ENCODE measurements around the gene STK11. TPM values are rescaled to one million over a fixed set of nuclear protein-coding genes. Genes with fewer than 3 reads are reported as not detected.

Gene STK11
- total RNA-seq, 1 donor, result 94.1 TPM

DNA sequence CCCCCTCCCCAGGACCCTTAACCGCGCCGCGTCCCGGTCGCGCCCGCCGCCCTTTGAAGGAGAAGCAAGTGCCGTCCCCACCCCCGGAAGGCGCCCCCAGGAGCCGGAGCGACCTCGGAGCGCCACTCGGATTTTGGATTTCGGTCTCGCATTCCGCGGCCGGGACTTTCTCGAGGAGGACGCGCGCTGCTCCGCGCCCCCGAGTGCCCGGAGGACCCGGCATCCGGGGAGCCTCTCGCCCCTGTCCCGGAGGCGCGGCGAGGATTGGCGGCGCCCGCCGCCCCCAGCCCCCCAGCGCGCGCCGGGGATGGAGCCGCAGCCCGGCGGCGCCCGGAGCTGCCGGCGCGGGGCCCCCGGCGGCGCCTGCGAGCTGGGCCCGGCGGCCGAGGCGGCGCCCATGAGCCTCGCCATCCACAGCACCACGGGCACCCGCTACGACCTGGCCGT, 44.4 kb downstream of the STK11 start:
- no peak for TF ChIP-seq CTCF (IDR thresholded peaks at IDR 0.05; ENCODE audit: insufficient read depth, low read depth, low read length)
- DNase-seq (ENCODE audit: low read depth), result no peak
- H3K4me3 ChIP-seq (ENCODE audit: low read depth, low read length), result peak overlapping the region; percentile 87

GRCh38 chr19:1250437-1251260, 45.1 kb downstream of the STK11 start:
- TF ChIP-seq CTCF (IDR thresholded peaks at IDR 0.05; ENCODE audit: insufficient read depth, low read depth, low read length), result no peak
- peak overlapping the region; percentile 87 for H3K4me3 ChIP-seq (ENCODE audit: low read depth, low read length)
- DNase-seq (ENCODE audit: low read depth), result peak; percentile 82

- peak overlapping the region; percentile 87 for H3K4me3 ChIP-seq (ENCODE audit: low read depth, low read length)
- TF ChIP-seq CTCF (IDR thresholded peaks at IDR 0.05; ENCODE audit: insufficient read depth, low read depth, low read length), result no peak
- DNase-seq (ENCODE audit: low read depth), result peak; percentile 80
Measured at GRCh38 chr19:1251330-1252220, 46.0 kb downstream of the STK11 start.

GRCh38 chr19:1252221-1252820, 46.7 kb downstream of the STK11 start:
- H3K4me3 ChIP-seq (ENCODE audit: low read depth, low read length), result peak overlapping the region; percentile 87
- no peak for TF ChIP-seq CTCF (IDR thresholded peaks at IDR 0.05; ENCODE audit: insufficient read depth, low read depth, low read length)
- peak; percentile 91 for DNase-seq (ENCODE audit: low read depth)

DNA sequence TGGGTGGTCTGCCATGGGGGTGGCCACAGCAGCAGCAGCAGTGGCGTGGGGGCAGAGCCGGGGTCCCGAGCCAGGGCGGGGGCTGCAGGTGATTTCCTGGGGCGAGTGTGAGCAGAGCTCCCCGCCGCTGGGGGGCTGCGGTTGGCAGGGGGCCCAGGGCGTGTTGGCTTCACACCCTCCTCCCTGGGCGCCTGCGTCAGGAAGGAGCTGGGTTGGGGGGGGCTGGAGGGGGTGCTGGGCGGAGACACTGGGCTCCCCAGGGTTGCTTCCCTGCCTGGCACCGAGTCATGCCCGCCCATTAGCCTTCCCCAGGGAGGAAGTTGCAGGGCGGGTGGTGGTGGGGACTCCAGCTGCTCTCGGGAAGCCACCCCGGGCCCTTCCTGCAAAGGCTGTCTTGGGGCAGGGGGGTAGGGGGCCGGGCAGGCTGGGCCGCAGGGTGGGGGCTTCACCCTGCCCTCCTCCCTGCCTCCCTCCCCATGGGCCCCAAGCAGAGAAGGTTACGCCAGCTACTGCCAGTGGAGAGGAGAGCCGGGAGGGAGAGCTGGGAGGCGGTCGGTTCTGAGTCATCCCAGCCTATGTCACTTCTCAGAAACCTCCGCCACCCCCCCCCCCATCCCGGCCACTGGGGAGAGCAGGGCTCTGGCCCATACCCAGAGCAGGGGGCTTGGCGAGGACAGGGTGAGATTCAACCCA, 47.4 kb downstream of the STK11 start:
- TF ChIP-seq CTCF (IDR thresholded peaks at IDR 0.05; ENCODE audit: insufficient read depth, low read depth, low read length), result no peak

DNA sequence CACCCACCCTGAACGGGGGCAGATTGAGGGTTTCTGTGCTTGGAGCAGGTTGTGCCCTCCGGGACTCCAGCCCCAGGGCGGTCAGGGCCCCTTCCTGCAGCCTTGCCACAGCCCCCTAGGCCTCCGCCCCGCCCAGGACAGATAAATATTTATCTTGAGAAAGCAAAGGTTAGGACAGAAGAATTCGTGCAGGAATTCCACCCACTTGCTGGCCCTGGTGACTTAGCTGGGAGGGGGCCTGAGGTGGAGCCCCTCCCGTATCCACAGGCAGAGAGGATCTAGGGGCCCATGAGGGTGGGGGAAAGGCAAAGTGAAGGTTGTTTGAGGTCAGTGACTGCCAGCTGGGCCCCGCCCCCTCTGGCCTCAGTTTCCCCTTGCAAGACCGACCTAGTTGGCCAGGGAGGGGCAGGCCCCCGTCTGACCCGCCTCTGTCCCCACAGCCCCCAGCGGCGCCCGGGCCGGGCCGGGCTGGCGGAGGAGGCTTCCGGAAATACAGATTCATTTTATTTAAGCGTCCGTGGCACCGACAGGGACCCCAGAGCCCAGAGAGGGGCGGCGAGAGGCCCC, 48.0 kb downstream of the STK11 start:
- TF ChIP-seq CTCF (IDR thresholded peaks at IDR 0.05; ENCODE audit: insufficient read depth, low read depth, low read length), result no peak
- DNase-seq (ENCODE audit: low read depth), result no peak
- peak overlapping the region; percentile 87 for H3K4me3 ChIP-seq (ENCODE audit: low read depth, low read length)

More for the DNA sequence above, 47.4 kb downstream of the STK11 start:
- peak; percentile 99 for DNase-seq (ENCODE audit: low read depth)
- H3K4me3 ChIP-seq (ENCODE audit: low read depth, low read length), result peak overlapping the region; percentile 87
